HEK293 (cell line): Measurements from ENCODE around the gene HOXD10.

Source experiments
- GLI2 ChIP-seq: fragments of 450-650 bp; formaldehyde crosslinking; IDR thresholded peaks from 2 replicates; pipeline ENCODE4; 2017; ENCODE audit warnings: missing biosample characterization, missing genetic modification characterization, low read depth, borderline replicate concordance
- ZNF549 ChIP-seq: fragments of 450-650 bp; IDR thresholded peaks from 2 replicates; pipeline ENCODE4 v1.5.1; 2018; ENCODE audit warnings: missing biosample characterization, missing genetic modification characterization, mild to moderate bottlenecking, inconsistent platforms, moderate library complexity
- ZNF747 ChIP-seq: fragments of 450-650 bp; formaldehyde crosslinking; IDR thresholded peaks from 2 replicates; pipeline ENCODE4 v1.5.1; 2016; ENCODE audit warnings: missing biosample characterization, missing genetic modification characterization
- TF ChIP-seq, protein P1 (sequence below): IDR thresholded peaks from 2 replicates; pipeline ENCODE4 v1.6.1; 2011; ENCODE audit warnings: mild to moderate bottlenecking, low read depth, low read length, borderline replicate concordance

DNA sequence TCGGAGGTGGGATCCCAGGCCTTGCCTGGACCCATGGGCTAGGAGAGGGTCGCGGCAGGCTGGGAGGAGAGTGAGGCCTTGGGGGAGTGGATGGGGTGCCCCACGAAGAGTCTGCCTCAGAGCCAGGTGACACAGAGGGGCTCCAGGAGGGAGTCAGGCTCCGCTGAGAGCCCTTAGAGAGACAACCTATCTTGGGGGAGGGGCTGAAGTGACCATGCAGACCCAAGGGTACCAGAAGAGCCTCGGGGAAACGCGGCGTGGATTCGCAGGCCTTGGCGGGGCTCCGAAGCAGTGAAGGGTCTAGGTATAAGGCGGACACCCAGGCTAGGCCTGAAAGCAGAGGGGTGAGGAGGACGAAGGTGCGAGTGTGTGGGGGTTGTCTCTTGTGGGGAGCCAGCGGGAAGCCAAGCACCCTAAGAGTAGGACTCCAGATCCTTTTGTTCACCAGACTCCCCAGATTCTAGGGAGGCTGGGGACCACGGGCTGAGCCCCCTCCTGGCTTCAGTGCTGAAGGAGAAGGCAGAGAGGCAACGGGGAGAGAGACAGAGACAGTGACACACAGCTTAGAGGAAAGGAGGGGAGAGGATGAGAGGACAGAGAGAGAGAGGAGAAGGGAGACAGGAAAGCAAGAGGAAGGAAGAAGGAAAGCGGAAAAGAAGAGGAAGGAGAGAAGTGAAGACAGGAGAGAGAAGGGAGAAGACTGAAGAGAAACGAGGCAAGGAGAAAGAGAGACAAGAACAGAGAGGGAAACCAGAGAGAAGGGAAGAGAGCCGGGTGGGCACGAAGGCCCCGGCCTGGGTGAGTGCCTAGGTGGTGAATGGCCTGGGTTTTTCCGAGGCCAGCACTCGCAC is 10.6 kb upstream of the HOXD10 start:
- TF ChIP-seq ZNF747 (tag by site-specific recombination) (no peak), GLI2 (tag by site-specific recombination) (no peak), ZNF549 (tag by site-specific recombination) (no peak)
- TF ChIP-seq, protein P1, sequence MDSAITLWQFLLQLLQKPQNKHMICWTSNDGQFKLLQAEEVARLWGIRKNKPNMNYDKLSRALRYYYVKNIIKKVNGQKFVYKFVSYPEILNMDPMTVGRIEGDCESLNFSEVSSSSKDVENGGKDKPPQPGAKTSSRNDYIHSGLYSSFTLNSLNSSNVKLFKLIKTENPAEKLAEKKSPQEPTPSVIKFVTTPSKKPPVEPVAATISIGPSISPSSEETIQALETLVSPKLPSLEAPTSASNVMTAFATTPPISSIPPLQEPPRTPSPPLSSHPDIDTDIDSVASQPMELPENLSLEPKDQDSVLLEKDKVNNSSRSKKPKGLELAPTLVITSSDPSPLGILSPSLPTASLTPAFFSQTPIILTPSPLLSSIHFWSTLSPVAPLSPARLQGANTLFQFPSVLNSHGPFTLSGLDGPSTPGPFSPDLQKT, result no peak
